Vagina (tissue), 2 donors: ENCODE measurements around the gene MRPL51. TPM values are rescaled to one million over a fixed set of nuclear protein-coding genes. Genes with fewer than 3 reads are reported as not detected.
"Not testable (repeated sequence)": the region's sequence is repeated elsewhere in the genome, so short reads cannot be mapped to it uniquely, and the experiment has no call there.

ENCODE experiments used
- DNase-seq, 2 donors: peaks; one replicate each; pipeline ENCODE4 v3.0.0-alpha.2; 2017; ENCODE audit errors: extremely low spot score in 2 of 2
- H3K27ac ChIP-seq: fragments of 200-600 bp; sonication (generic); one replicate; pipeline ENCODE4 v1.5.1; 2019
- H3K27me3 ChIP-seq: fragments of 200-600 bp; sonication (generic); one replicate; pipeline ENCODE4 v1.5.1; 2019
- H3K36me3 ChIP-seq, 2 donors: fragments of 200-600 bp; sonication (generic); one replicate each; pipeline ENCODE4 v1.5.1; 2017 to 2019
- H3K4me1 ChIP-seq: fragments of 200-600 bp; sonication (generic); one replicate; pipeline ENCODE4 v1.5.1; 2019
- H3K4me3 ChIP-seq, 2 donors: fragments of 200-600 bp; sonication (generic); 1 replicate in 1 of 2; 2 replicates in 1 of 2; pipeline ENCODE4 v1.5.1; 2016 to 2019
- H3K9me3 ChIP-seq: fragments of 200-600 bp; sonication (generic); one replicate; pipeline ENCODE4 v1.5.1; 2019
- CTCF ChIP-seq, 3 experiments: fragments of 450-650 bp in 2 of 3; fragments of 200-600 bp in 1 of 3; sonication (generic) in 1 of 3; IDR thresholded peaks; one replicate each; pipeline ENCODE4 v1.5.1; 2017 to 2019; ENCODE audit warnings: antibody characterized with exemption in 3 of 3, mild to moderate bottlenecking in 2 of 3, moderate library complexity in 2 of 3
- POLR2A ChIP-seq, 2 donors: fragments of 450-650 bp; IDR thresholded peaks; one replicate each; pipeline ENCODE4 v1.6.1; 2017; ENCODE audit warnings: antibody characterized with exemption in 2 of 2, mild to moderate bottlenecking in 2 of 2, moderate library complexity in 2 of 2
- POLR2AphosphoS5 ChIP-seq, 2 donors: sonication (generic); formaldehyde crosslinking; IDR thresholded peaks; one replicate each; pipeline ENCODE4 v1.9.0; 2017; ENCODE audit warnings: antibody characterized with exemption in 2 of 2, mild to moderate bottlenecking in 2 of 2, low read depth in 1 of 2; ENCODE audit not compliant: insufficient read depth in 1 of 2
- intact Hi-C: fragments of 100-400 bp; cut with DNase I; formaldehyde crosslinking; loops from one replicate; pipeline ENCODE4 v1.15.1; 2023
- total RNA-seq: library from RNA; depleted of rRNA; stranded (reverse); fragments of >200 nt; gene quantifications from one replicate; pipeline ENCODE4 v1.2.3, GENCODE V29; 2016

MRPL51 gene
- total RNA-seq, 1 donor from 2014 or later: 23.1 TPM

GRCh38 chr12:6468283-6468575 lies 24.8 kb downstream of the MRPL51 start:
- no peak overlapping the region for H3K4me3 ChIP-seq
- intact Hi-C loops: no loop called here
- no peak for TF ChIP-seq CTCF (IDR thresholded peaks at IDR 0.05)
- no peak for TF ChIP-seq POLR2AphosphoS5 (IDR thresholded peaks at IDR 0.05; ENCODE audit: insufficient read depth in 1 of 2, low read depth in 1 of 2)
- TF ChIP-seq POLR2A (IDR thresholded peaks at IDR 0.05): no peak
- no peak overlapping the region for H3K27ac ChIP-seq
- peaks cover 38% of the 10 kb centered on the region for H3K4me1 ChIP-seq
- no peak for DNase-seq
- peaks cover 0 to 22% of the 10 kb centered on the region in 2 donors for H3K36me3 ChIP-seq
- no peaks in the 10 kb centered on the region for H3K9me3 ChIP-seq
- H3K27me3 ChIP-seq: no peaks in the 10 kb centered on the region

GRCh38 chr12:6467571-6468282 lies 25.3 kb downstream of the MRPL51 start:
- H3K9me3 ChIP-seq, H3K4me3 ChIP-seq, DNase-seq, intact Hi-C loops, H3K27me3 ChIP-seq, H3K27ac ChIP-seq: not testable (repeated sequence)
- H3K36me3 ChIP-seq: peaks cover 0 to 27% of the 10 kb centered on the region in 2 donors
- peaks cover 38% of the 10 kb centered on the region for H3K4me1 ChIP-seq

- intact Hi-C loops, H3K9me3 ChIP-seq, H3K27ac ChIP-seq, H3K4me3 ChIP-seq, DNase-seq, H3K27me3 ChIP-seq: not testable (repeated sequence)
- peaks cover 46% of the 10 kb centered on the region for H3K4me1 ChIP-seq
- H3K36me3 ChIP-seq: peaks cover 0 to 37% of the 10 kb centered on the region in 2 donors
Measured at GRCh38 chr12:6466751-6467150, 26.3 kb downstream of the MRPL51 start.

GRCh38 chr12:6466184-6466573 lies 26.9 kb downstream of the MRPL51 start:
- intact Hi-C loops: no loop called here
- TF ChIP-seq POLR2A (IDR thresholded peaks at IDR 0.05): no peak
- no peak for TF ChIP-seq POLR2AphosphoS5 (IDR thresholded peaks at IDR 0.05; ENCODE audit: insufficient read depth in 1 of 2, low read depth in 1 of 2)
- no peak for TF ChIP-seq CTCF (IDR thresholded peaks at IDR 0.05)
- Histone ChIP-seq H3K27ac (no peak overlapping the region), H3K4me3 (no peak overlapping the region), H3K4me1 (peaks cover 46% of the 10 kb centered on the region), H3K27me3 (no peaks in the 10 kb centered on the region), H3K36me3 (peaks cover 0 to 43% of the 10 kb centered on the region in 2 donors), H3K9me3 (no peaks in the 10 kb centered on the region)
- DNase-seq: no peak

- intact Hi-C loops: no loop called here
- Histone ChIP-seq H3K9me3 (no peaks in the 10 kb centered on the region), H3K4me3 (no peak overlapping the region), H3K27ac (no peak overlapping the region), H3K27me3 (no peaks in the 10 kb centered on the region), H3K36me3 (peaks cover 0 to 45% of the 10 kb centered on the region in 2 donors), H3K4me1 (peaks cover 45% of the 10 kb centered on the region)
- TF ChIP-seq POLR2AphosphoS5 (IDR thresholded peaks at IDR 0.05; ENCODE audit: insufficient read depth in 1 of 2, low read depth in 1 of 2) (peak in 1 of 2 donors; percentile 61), POLR2A (IDR thresholded peaks at IDR 0.05) (no peak), CTCF (IDR thresholded peaks at IDR 0.05) (peak; percentile 46 to 86 (median 86))
- DNase-seq: no peak
Measured at GRCh38 chr12:6465467-6466183, 27.4 kb downstream of the MRPL51 start.

- TF ChIP-seq POLR2A (IDR thresholded peaks at IDR 0.05) (no peak), CTCF (IDR thresholded peaks at IDR 0.05) (no peak), POLR2AphosphoS5 (IDR thresholded peaks at IDR 0.05; ENCODE audit: insufficient read depth in 1 of 2, low read depth in 1 of 2) (no peak)
- Histone ChIP-seq H3K9me3 (no peaks in the 10 kb centered on the region), H3K27ac (no peak overlapping the region), H3K4me3 (no peak overlapping the region), H3K27me3 (no peaks in the 10 kb centered on the region), H3K4me1 (peaks cover 39% of the 10 kb centered on the region), H3K36me3 (peaks cover 0 to 54% of the 10 kb centered on the region in 2 donors)
- intact Hi-C loops: loop anchor here (5.0 kb wide), 2 partner anchors 37 to 132 kb away; no protein-coding TSS in a partner anchor
- DNase-seq: no peak
Measured at GRCh38 chr12:6464531-6464930, 28.5 kb downstream of the MRPL51 start.
